HG02973 (cell line): ENCODE data around the gene TBC1D5.
A peak's percentile ranks its signal among the peaks of the same experiment; 100 is the strongest.

ENCODE experiments used
- ATAC-seq: cut with Tn5 transposase; IDR thresholded peaks from one replicate; pipeline ENCODE4 v1.9.1; 2021; ENCODE audit warnings: moderate library complexity; ENCODE audit not compliant: unreplicated experiment

The TBC1D5 gene

GRCh38 chr3:17194116-17194515 lies 548.3 kb downstream of the TBC1D5 start:
- no peak for ATAC-seq

GRCh38 chr3:17192995-17193394 lies 549.4 kb downstream of the TBC1D5 start:
- ATAC-seq, result no peak

GRCh38 chr3:17190353-17191078 lies 551.9 kb downstream of the TBC1D5 start:
- no peak for ATAC-seq

GRCh38 chr3:17188378-17188777 lies 554.1 kb downstream of the TBC1D5 start:
- ATAC-seq, result no peak

- no peak for ATAC-seq
Measured at GRCh38 chr3:17187589-17188184, 554.7 kb downstream of the TBC1D5 start.

GRCh38 chr3:17183951-17184550 lies 558.4 kb downstream of the TBC1D5 start:
- ATAC-seq, result no peak

GRCh38 chr3:17182166-17182565 lies 560.3 kb downstream of the TBC1D5 start:
- ATAC-seq, result no peak

GRCh38 chr3:17181413-17181907 lies 561.0 kb downstream of the TBC1D5 start:
- no peak for ATAC-seq

GRCh38 chr3:17179381-17180205 lies 562.8 kb downstream of the TBC1D5 start:
- ATAC-seq, result peak; percentile 90

GRCh38 chr3:17176757-17177156 lies 565.7 kb downstream of the TBC1D5 start:
- ATAC-seq, result no peak

- ATAC-seq, result no peak
Measured at GRCh38 chr3:17175187-17175807, 567.1 kb downstream of the TBC1D5 start.

GRCh38 chr3:17166369-17166768 lies 576.1 kb downstream of the TBC1D5 start:
- ATAC-seq, result no peak

GRCh38 chr3:17162116-17162515 lies 580.3 kb downstream of the TBC1D5 start:
- no peak for ATAC-seq

- no peak for ATAC-seq
Measured at GRCh38 chr3:17160597-17160996, 581.8 kb downstream of the TBC1D5 start.

- no peak for ATAC-seq
Measured at GRCh38 chr3:17158941-17159682, 583.3 kb downstream of the TBC1D5 start.

- no peak for ATAC-seq
Measured at GRCh38 chr3:17157713-17158112, 584.7 kb downstream of the TBC1D5 start.

GRCh38 chr3:17156864-17157263 lies 585.6 kb downstream of the TBC1D5 start:
- no peak for ATAC-seq

GRCh38 chr3:17155951-17156350 lies 586.5 kb downstream of the TBC1D5 start:
- ATAC-seq, result no peak

GRCh38 chr3:17154941-17155340 lies 587.5 kb downstream of the TBC1D5 start:
- no peak for ATAC-seq

- ATAC-seq, result no peak
Measured at GRCh38 chr3:17154221-17154620, 588.2 kb downstream of the TBC1D5 start.
